HepG2 (cell line): ENCODE measurements around the gene CACNA1G. TPM values are rescaled to one million over a fixed set of nuclear protein-coding genes. Genes with fewer than 3 reads are reported as not detected.

Experiments
- FOXO1 ChIP-seq: sonication (generic); formaldehyde crosslinking; IDR thresholded peaks from 2 replicates; pipeline ENCODE4 v1.4.0; 2020; ENCODE audit warnings: missing genetic modification reagents
- KAT7 ChIP-seq: IDR thresholded peaks from 2 replicates; pipeline ENCODE4 v1.6.1; 2018; ENCODE audit warnings: borderline replicate concordance, missing compliant biosample characterization
- NCOA5 ChIP-seq: sonication (generic); formaldehyde crosslinking; IDR thresholded peaks from 2 replicates; pipeline ENCODE4 v1.4.0; 2020; ENCODE audit warnings: missing genetic modification reagents
- SOX6 ChIP-seq, 2 experiments: fragments of 450-650 bp in 1 of 2; sonication (generic) in 1 of 2; formaldehyde crosslinking in 1 of 2; IDR thresholded peaks; 2 replicates each; pipeline versions ENCODE4 v1.4.0 to v1.6.1; 2017 to 2020; ENCODE audit warnings: antibody characterized with exemption in 1 of 2, mild to moderate bottlenecking in 1 of 2, missing genetic modification reagents in 1 of 2
- TAF1 ChIP-seq: sonication (generic); formaldehyde crosslinking; IDR thresholded peaks from 2 replicates; pipeline ENCODE4 v1.4.0; 2020; ENCODE audit warnings: missing genetic modification reagents
- ZBTB40 ChIP-seq, 2 experiments: fragments of 450-650 bp in 1 of 2; sonication (generic) in 1 of 2; formaldehyde crosslinking in 1 of 2; IDR thresholded peaks; 2 replicates each; pipeline versions ENCODE4 v1.6.1 to v1.8.0; 2016 to 2022; ENCODE audit warnings: antibody characterized with exemption in 1 of 2, mild to moderate bottlenecking in 1 of 2, missing genetic modification reagents in 1 of 2
- ZNF431 ChIP-seq: sonication (generic); formaldehyde crosslinking; IDR thresholded peaks from 2 replicates; pipeline ENCODE4 v1.9.0; 2022; ENCODE audit warnings: missing genetic modification reagents, low read depth, mild to moderate bottlenecking, borderline replicate concordance
- ZNF441 ChIP-seq: sonication (generic); formaldehyde crosslinking; IDR thresholded peaks from 2 replicates; pipeline ENCODE4 v1.7.0; 2021; ENCODE audit warnings: missing genetic modification reagents, borderline replicate concordance
- ZNF451 ChIP-seq: sonication (generic); formaldehyde crosslinking; IDR thresholded peaks from 2 replicates; pipeline ENCODE4 v1.5.0; 2020; ENCODE audit warnings: mild to moderate bottlenecking, missing genetic modification reagents
- ZNF510 ChIP-seq: sonication (generic); formaldehyde crosslinking; IDR thresholded peaks from 2 replicates; pipeline ENCODE4 v1.4.0; 2020; ENCODE audit warnings: low read depth, mild to moderate bottlenecking, missing genetic modification reagents
- polyA plus RNA-seq, 8 experiments: library from polyadenylated mRNA; depleted of rRNA in 3 of 8; stranded (reverse) in 7 of 8; unstranded in 1 of 8; fragments of >200 nt; fragmentation: Illumina TruSeq in 4 of 8; extraction: Trizol in 4 of 8; gene quantifications; 2 replicates each; pipeline versions ENCODE4 v1.2.1 to v1.2.3, GENCODE V29; 2011 to 2016; ENCODE audit warnings: low read depth in 4 of 8, missing spikeins in 1 of 8, mixed read lengths in 1 of 8; ENCODE audit not compliant: insufficient read depth in 1 of 8
- total RNA-seq, 5 experiments: library from RNA; depleted of rRNA; stranded (reverse); fragments of >200 nt; fragmentation: Illumina TruSeq; extraction: Trizol; gene quantifications; 2 replicates each; pipeline ENCODE4 v1.2.3, GENCODE V29; 2016; ENCODE audit warnings: low read depth in 1 of 5
- TF ChIP-seq, protein P1 (sequence below): sonication (generic); formaldehyde crosslinking; conservative IDR thresholded peaks from 2 replicates; pipeline ENCODE4 v1.4.0; 2020; ENCODE audit warnings: mild to moderate bottlenecking, missing genetic modification reagents, moderate library complexity
- TF ChIP-seq, protein P2 (sequence below): sonication (generic); formaldehyde crosslinking; IDR thresholded peaks from 2 replicates; pipeline ENCODE4 v1.4.0; 2020; ENCODE audit warnings: low read depth, missing genetic modification reagents

Gene CACNA1G
- total and polyA plus RNA-seq, 2 of the 13 experiments (the other 11 are each of a cell fraction or from before 2014, with no cell fraction given): 0.02 TPM; not detected in 1

DNA sequence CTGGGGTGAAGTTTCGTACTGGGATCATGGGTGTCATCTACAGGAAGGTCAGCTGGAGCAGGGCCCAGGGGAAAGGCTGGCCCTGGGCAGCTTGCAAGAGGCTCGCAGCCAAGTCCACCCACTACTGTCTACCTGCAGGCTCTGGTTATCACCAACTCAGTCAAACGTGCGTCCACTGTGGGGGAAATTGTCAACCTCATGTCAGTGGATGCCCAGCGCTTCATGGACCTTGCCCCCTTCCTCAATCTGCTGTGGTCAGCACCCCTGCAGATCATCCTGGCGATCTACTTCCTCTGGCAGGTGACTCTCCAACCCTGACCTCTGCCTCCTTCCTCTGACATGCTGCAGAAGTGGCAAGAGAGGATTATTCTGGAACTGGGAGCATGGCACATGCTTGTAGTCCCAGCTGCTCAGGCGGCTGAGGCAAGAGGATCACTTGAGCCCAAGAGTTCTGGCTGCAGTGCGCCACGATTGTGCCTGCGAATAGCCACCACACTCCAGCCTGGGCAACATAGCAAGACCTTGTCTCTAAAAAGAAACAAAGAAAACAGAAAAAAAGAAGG is 103.4 kb downstream of the CACNA1G start (continued):
- TF ChIP-seq TAF1: no peak
- 0 out of 2 replicates have a peak, but pooled peaks have one; percentile 58 for TF ChIP-seq ZNF451 (CRISPR knock-in tag)
- peak; percentile 27; the same call in 1 of the 2 replicates for TF ChIP-seq ZNF441
- TF ChIP-seq, protein P1, sequence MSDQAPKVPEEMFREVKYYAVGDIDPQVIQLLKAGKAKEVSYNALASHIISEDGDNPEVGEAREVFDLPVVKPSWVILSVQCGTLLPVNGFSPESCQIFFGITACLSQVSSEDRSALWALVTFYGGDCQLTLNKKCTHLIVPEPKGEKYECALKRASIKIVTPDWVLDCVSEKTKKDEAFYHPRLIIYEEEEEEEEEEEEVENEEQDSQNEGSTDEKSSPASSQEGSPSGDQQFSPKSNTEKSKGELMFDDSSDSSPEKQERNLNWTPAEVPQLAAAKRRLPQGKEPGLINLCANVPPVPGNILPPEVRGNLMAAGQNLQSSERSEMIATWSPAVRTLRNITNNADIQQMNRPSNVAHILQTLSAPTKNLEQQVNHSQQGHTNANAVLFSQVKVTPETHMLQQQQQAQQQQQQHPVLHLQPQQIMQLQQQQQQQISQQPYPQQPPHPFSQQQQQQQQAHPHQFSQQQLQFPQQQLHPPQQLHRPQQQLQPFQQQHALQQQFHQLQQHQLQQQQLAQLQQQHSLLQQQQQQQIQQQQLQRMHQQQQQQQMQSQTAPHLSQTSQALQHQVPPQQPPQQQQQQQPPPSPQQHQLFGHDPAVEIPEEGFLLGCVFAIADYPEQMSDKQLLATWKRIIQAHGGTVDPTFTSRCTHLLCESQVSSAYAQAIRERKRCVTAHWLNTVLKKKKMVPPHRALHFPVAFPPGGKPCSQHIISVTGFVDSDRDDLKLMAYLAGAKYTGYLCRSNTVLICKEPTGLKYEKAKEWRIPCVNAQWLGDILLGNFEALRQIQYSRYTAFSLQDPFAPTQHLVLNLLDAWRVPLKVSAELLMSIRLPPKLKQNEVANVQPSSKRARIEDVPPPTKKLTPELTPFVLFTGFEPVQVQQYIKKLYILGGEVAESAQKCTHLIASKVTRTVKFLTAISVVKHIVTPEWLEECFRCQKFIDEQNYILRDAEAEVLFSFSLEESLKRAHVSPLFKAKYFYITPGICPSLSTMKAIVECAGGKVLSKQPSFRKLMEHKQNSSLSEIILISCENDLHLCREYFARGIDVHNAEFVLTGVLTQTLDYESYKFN (CRISPR knock-in tag): peak; percentile 65
- TF ChIP-seq ZNF431 (CRISPR knock-in tag): no peak
- no peak for TF ChIP-seq ZBTB40 (IDR thresholded peaks at IDR 0.05)
- TF ChIP-seq ZBTB40 (CRISPR knock-in tag; IDR thresholded peaks at IDR 0.05): no peak
- TF ChIP-seq KAT7 (CRISPR knock-in tag): 0 out of 2 replicates have a peak, but pooled peaks have one; percentile 8
- TF ChIP-seq SOX6 (IDR thresholded peaks at IDR 0.05): no peak
- peak; percentile 40; the same call in 1 of the 2 replicates for TF ChIP-seq SOX6 (CRISPR knock-in tag; IDR thresholded peaks at IDR 0.05)
- no peak for TF ChIP-seq ZNF510
- peak; percentile 35; the same call in 1 of the 2 replicates for TF ChIP-seq FOXO1 (CRISPR knock-in tag)
- no peak for TF ChIP-seq NCOA5
- TF ChIP-seq, protein P2, sequence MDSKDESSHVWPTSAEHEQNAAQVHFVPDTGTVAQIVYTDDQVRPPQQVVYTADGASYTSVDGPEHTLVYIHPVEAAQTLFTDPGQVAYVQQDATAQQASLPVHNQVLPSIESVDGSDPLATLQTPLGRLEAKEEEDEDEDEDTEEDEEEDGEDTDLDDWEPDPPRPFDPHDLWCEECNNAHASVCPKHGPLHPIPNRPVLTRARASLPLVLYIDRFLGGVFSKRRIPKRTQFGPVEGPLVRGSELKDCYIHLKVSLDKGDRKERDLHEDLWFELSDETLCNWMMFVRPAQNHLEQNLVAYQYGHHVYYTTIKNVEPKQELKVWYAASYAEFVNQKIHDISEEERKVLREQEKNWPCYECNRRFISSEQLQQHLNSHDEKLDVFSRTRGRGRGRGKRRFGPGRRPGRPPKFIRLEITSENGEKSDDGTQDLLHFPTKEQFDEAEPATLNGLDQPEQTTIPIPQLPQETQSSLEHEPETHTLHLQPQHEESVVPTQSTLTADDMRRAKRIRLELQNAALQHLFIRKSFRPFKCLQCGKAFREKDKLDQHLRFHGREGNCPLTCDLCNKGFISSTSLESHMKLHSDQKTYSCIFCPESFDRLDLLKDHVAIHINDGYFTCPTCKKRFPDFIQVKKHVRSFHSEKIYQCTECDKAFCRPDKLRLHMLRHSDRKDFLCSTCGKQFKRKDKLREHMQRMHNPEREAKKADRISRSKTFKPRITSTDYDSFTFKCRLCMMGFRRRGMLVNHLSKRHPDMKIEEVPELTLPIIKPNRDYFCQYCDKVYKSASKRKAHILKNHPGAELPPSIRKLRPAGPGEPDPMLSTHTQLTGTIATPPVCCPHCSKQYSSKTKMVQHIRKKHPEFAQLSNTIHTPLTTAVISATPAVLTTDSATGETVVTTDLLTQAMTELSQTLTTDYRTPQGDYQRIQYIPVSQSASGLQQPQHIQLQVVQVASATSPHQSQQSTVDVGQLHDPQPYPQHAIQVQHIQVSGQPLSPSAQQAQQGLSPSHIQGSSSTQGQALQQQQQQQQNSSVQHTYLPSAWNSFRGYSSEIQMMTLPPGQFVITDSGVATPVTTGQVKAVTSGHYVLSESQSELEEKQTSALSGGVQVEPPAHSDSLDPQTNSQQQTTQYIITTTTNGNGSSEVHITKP: peak; percentile 24; the same call in 1 of the 2 replicates
